GM12878 (cell line): ENCODE measurements around the gene NFATC3. TPM values are rescaled to one million over a fixed set of nuclear protein-coding genes. Genes with fewer than 3 reads are reported as not detected.

ENCODE experiments used
- ATAC-seq: fragments of 200-7000 bp; cut with Tn5 transposase; 3 replicates; pipeline ENCODE4 v1.9.1; 2020; ENCODE audit warnings: mild to moderate bottlenecking, moderate library complexity
- BruUV-seq: library from RNA; stranded (reverse); fragments of 400-500 nt; replicated peaks from 2 replicates; lab custom pipeline; 2021; lab: Mats Ljungman, UMichigan
- CTCF ChIA-PET: fragments of 300-600 bp; sonication (Branson Sonifier 250); formaldehyde crosslinking; extraction: SDS; loops from one replicate; lab custom pipeline; 2021; ENCODE audit warnings: inconsistent platforms; lab: Yijun Ruan, JAX
- POLR2A ChIA-PET: fragments of 350-600 bp; formaldehyde crosslinking; extraction: SDS; loops from one replicate; lab custom pipeline; 2021; ENCODE audit warnings: inconsistent platforms; lab: Charles Lee
- RAD21 ChIA-PET: fragments of 300-600 bp; sonication (Branson Sonifier 250); formaldehyde crosslinking; loops from one replicate; lab custom pipeline; 2023; ENCODE audit warnings: antibody characterized with exemption; ENCODE audit not compliant: unreplicated experiment; lab: Charles Lee
- SMC1A ChIA-PET: fragments of 300-600 bp; sonication (Branson Sonifier 250); formaldehyde crosslinking; loops from one replicate; lab custom pipeline; 2023; ENCODE audit not compliant: unreplicated experiment, uncharacterized antibody; lab: Charles Lee
- DNase-seq: peaks from one replicate; pipeline ENCODE4 v3.0.0-alpha.2; 2011; ENCODE audit warnings: low read depth, low spot score
- FAIRE-seq: peaks from 3 replicates; lab custom pipeline; 2011; peaks lifted over from hg19 to GRCh38; lab: Jason Lieb, UNC
- H2AFZ ChIP-seq: 2 replicates; pipeline ENCODE4 v1.6.0; 2011; ENCODE audit warnings: low read depth, low read length, control low read depth; ENCODE audit not compliant: control insufficient read depth
- H3K27ac ChIP-seq: 2 replicates; pipeline ENCODE4 v1.5.1; 2011; ENCODE audit warnings: control low read depth; ENCODE audit not compliant: control insufficient read depth, insufficient read depth
- H3K27me3 ChIP-seq, 2 experiments: replicated peaks in 1 of 2; 2 replicates each; pipeline versions ENCODE4 v1.6.0 to v1.6.1; 2011; ENCODE audit warnings: low read length in 1 of 2; ENCODE audit not compliant: control insufficient read depth in 2 of 2, insufficient read depth in 2 of 2
- H3K36me3 ChIP-seq, 2 experiments: 2 replicates each; pipeline ENCODE4 v1.5.1; 2011; ENCODE audit warnings: low read length in 1 of 2; ENCODE audit not compliant: control insufficient read depth in 2 of 2, insufficient read depth in 2 of 2
- H3K4me1 ChIP-seq: 2 replicates; pipeline ENCODE4 v1.6.1; 2011; ENCODE audit warnings: mild to moderate bottlenecking, low read length, moderate library complexity, mixed read lengths; ENCODE audit not compliant: control insufficient read depth, insufficient read depth
- H3K4me2 ChIP-seq: 2 replicates; pipeline ENCODE4 v1.6.0; 2011; ENCODE audit warnings: control low read depth; ENCODE audit not compliant: control insufficient read depth, insufficient read depth
- H3K4me3 ChIP-seq: fragments of 200-600 bp; sonication (generic); 2 replicates; pipeline ENCODE4 v1.5.1; 2016
- H3K79me2 ChIP-seq: 2 replicates; pipeline ENCODE4 v1.6.0; 2011; ENCODE audit warnings: low read length; ENCODE audit not compliant: control insufficient read depth, insufficient read depth
- H3K9ac ChIP-seq: 2 replicates; pipeline ENCODE4 v1.8.0; 2011; ENCODE audit warnings: low read length, control low read depth, mixed read lengths; ENCODE audit not compliant: control insufficient read depth, insufficient read depth
- H3K9me3 ChIP-seq: replicated peaks from 3 replicates; pipeline ENCODE4 v1.5.1; 2011; ENCODE audit warnings: mild to moderate bottlenecking, low read length; ENCODE audit not compliant: control insufficient read depth, insufficient read depth
- H4K20me1 ChIP-seq: 2 replicates; pipeline ENCODE4 v1.6.0; 2011; ENCODE audit not compliant: control insufficient read depth, insufficient read depth
- CBFB ChIP-seq: IDR thresholded peaks from 2 replicates; pipeline ENCODE4 v1.6.1; 2016; ENCODE audit warnings: antibody characterized with exemption, low read depth
- GATAD2B ChIP-seq: fragments of 450-650 bp; conservative IDR thresholded peaks from 2 replicates; pipeline ENCODE4 v1.6.1; 2017; ENCODE audit warnings: low read depth, mild to moderate bottlenecking, moderate library complexity
- MAX ChIP-seq: IDR thresholded peaks from 2 replicates; pipeline ENCODE4 v1.6.1; 2012; ENCODE audit warnings: low read depth, low read length, improper control_type of control experiment
- MTA3 ChIP-seq: IDR thresholded peaks from 2 replicates; pipeline ENCODE4 v1.6.1; 2012; ENCODE audit warnings: low read length, inconsistent platforms, borderline replicate concordance
- SMAD5 ChIP-seq: IDR thresholded peaks from 2 replicates; pipeline ENCODE4 v1.6.1; 2016; ENCODE audit warnings: antibody characterized with exemption, low read depth
- SUPT20H ChIP-seq: IDR thresholded peaks from 2 replicates; pipeline ENCODE4 v1.6.1; 2011; ENCODE audit warnings: low read depth, mild to moderate bottlenecking, low read length, moderate library complexity, borderline replicate concordance; ENCODE audit not compliant: control insufficient read depth
- TCF7 ChIP-seq: IDR thresholded peaks from 2 replicates; pipeline ENCODE4 v1.6.1; 2014; ENCODE audit warnings: antibody characterized with exemption, borderline replicate concordance
- USF1 ChIP-seq: IDR thresholded peaks from 2 replicates; pipeline ENCODE4 v1.6.1; 2011; ENCODE audit warnings: borderline replicate concordance, low read depth, mild to moderate bottlenecking, moderate library complexity, mixed read lengths, low read length; ENCODE audit not compliant: insufficient read depth; ENCODE audit errors: extremely low read length
- ZNF217 ChIP-seq: fragments of 450-650 bp; IDR thresholded peaks from 2 replicates; pipeline ENCODE4 v1.6.1; 2017; ENCODE audit warnings: antibody characterized with exemption, mild to moderate bottlenecking
- WGBS: methylation state at CpG from one replicate; pipeline ENCODE4 v1.1.6; 2016; ENCODE audit warnings: low lambda C conversion rate; ENCODE audit not compliant: insufficient replicate concordance, insufficient coverage; ENCODE audit errors: missing lambda C conversion rate; 5-methylcytosine and 5-hydroxymethylcytosine counted together
- in situ Hi-C: fragments of 300-500 bp; cut with MboI; formaldehyde crosslinking; loops from 9 replicates; pipeline ENCODE4 v1.14.3; 2018; ENCODE audit warnings: mixed read lengths
- intact Hi-C: fragments of 100-400 bp; cut with micrococcal nuclease; formaldehyde crosslinking; loops from one replicate; pipeline ENCODE4 v1.14.2; 2022; ENCODE audit not compliant: unreplicated experiment
- polyA plus RNA-seq, 11 experiments: library from polyadenylated mRNA; depleted of rRNA in 4 of 11; unstranded in 6 of 11; stranded (reverse) in 5 of 11; fragments of >200 nt; fragmentation: Nextera tagmentation in 4 of 11; fragmentation: Illumina TruSeq in 1 of 11; extraction: Ambion mirVana in 4 of 11; extraction: Trizol in 1 of 11; gene quantifications; 1 replicate in 1 of 11; 2 replicates in 10 of 11; pipeline versions ENCODE4 v1.2.1 to v1.2.3, GENCODE V29; 2011 to 2016; ENCODE audit warnings: inconsistent platforms in 2 of 11, missing spikeins in 2 of 11, low read depth in 1 of 11
- total RNA-seq, 4 experiments: library from RNA; depleted of rRNA in 3 of 4; stranded (reverse); fragments of >200 nt in 3 of 4; fragmentation: Illumina TruSeq in 1 of 4; extraction: Trizol in 1 of 4; gene quantifications; 2 replicates each; pipeline versions ENCODE4 v1.2.1 to v1.2.3, GENCODE V29; 2013 to 2021

The NFATC3 gene
- total and polyA plus RNA-seq, 10 of the 15 experiments (the other 5 are each of a cell fraction or from before 2014, with no cell fraction given), result 4.2 to 37.6 (median 24.9) TPM

GRCh38 chr16:68233085-68233834 is 148.1 kb downstream of the NFATC3 start:
- ChIA-PET SMC1A (no interaction called here), POLR2A (interaction anchor here (0.6 kb wide), 1 partner anchor 297 kb away, joined by 3 read pairs; the partner anchor contains the start of gene PSMB10), RAD21 (no interaction called here), CTCF (interaction anchor here (0.6 kb wide), 1 partner anchor 716 kb away, joined by 3 read pairs; no protein-coding TSS in a partner anchor)
- Histone ChIP-seq H3K9me3 (no peaks in the 10 kb centered on the region), H3K27me3 (no peaks in the 10 kb centered on the region), H3K4me1 (peaks cover 11% of the 10 kb centered on the region), H3K9ac (no peak overlapping the region), H3K79me2 (no peaks in the 10 kb centered on the region), H2AFZ (no peak overlapping the region), H3K27ac (no peak overlapping the region), H4K20me1 (no peaks in the 10 kb centered on the region), H3K4me2 (no peak overlapping the region), H3K4me3 (no peak overlapping the region), H3K36me3 (peaks cover 3 to 7% of the 10 kb centered on the region in 2 experiments; a peak in 3 of 4 replicates)
- BruUV-seq, result no TSS peak
- intact Hi-C loops (no loop called here), in situ Hi-C loops (no loop called here)
- FAIRE-seq (no peak), ATAC-seq (no peak), DNase-seq (no peak)
- no peak for TF ChIP-seq TCF7
- TF ChIP-seq GATAD2B, result no peak
- TF ChIP-seq ZNF217, result no peak
- no peak for TF ChIP-seq MAX
- no peak for TF ChIP-seq SUPT20H
- TF ChIP-seq CBFB, result no peak
- no peak for TF ChIP-seq USF1
- no peak for TF ChIP-seq MTA3
- no peak for TF ChIP-seq SMAD5
- 38% methylated on average over 5 of the region's 5 CpGs for whole genome bisulfite sequencing
